GM12801 (cell line): Measurements from ENCODE around the gene CDH13.

Source experiments
- CTCF ChIP-seq: IDR thresholded peaks from one replicate; pipeline ENCODE4 v1.5.1; 2011; ENCODE audit warnings: control low read depth; ENCODE audit not compliant: insufficient read length; ENCODE audit errors: extremely low read depth

Gene CDH13

GRCh38 chr16:83137326-83137781, 510.6 kb downstream of the CDH13 start:
- TF ChIP-seq CTCF = no peak

GRCh38 chr16:83137894-83138293, 511.1 kb downstream of the CDH13 start:
- no peak for TF ChIP-seq CTCF

- no peak for TF ChIP-seq CTCF
Observed at GRCh38 chr16:83138512-83138911, 511.7 kb downstream of the CDH13 start.

- no peak for TF ChIP-seq CTCF
Observed at GRCh38 chr16:83138976-83139690, 512.4 kb downstream of the CDH13 start.

- no peak for TF ChIP-seq CTCF
Observed at GRCh38 chr16:83143788-83144187, 517.0 kb downstream of the CDH13 start.

- TF ChIP-seq CTCF = no peak
Observed at GRCh38 chr16:83145297-83145696, 518.5 kb downstream of the CDH13 start.

- no peak for TF ChIP-seq CTCF
Observed at GRCh38 chr16:83147244-83147643, 520.5 kb downstream of the CDH13 start.
